Glutamatergic neuron (in vitro differentiated cells): Measurements from ENCODE around the gene CLIC3. TPM values are rescaled to one million over a fixed set of nuclear protein-coding genes. Genes with fewer than 3 reads are reported as not detected.

Source experiments
- DNase-seq: peaks from one replicate; pipeline ENCODE4 v3.0.0; 2022
- H3K27ac Mint-ChIP-seq: one replicate; pipeline ENCODE4 v1.8.0; 2020; ENCODE audit warnings: mild to moderate bottlenecking, mixed read lengths, inconsistent platforms; ENCODE audit not compliant: unreplicated experiment
- H3K27me3 Mint-ChIP-seq: one replicate; pipeline ENCODE4 v1.8.0; 2020; ENCODE audit warnings: mild to moderate bottlenecking, moderate library complexity, mixed read lengths, inconsistent platforms; ENCODE audit not compliant: unreplicated experiment
- H3K36me3 Mint-ChIP-seq: one replicate; pipeline ENCODE4 v1.8.0; 2020; ENCODE audit warnings: mild to moderate bottlenecking, mixed read lengths, inconsistent platforms; ENCODE audit not compliant: unreplicated experiment
- H3K4me1 Mint-ChIP-seq: one replicate; pipeline ENCODE4 v1.8.0; 2020; ENCODE audit warnings: mild to moderate bottlenecking, low read depth, mixed read lengths, inconsistent platforms; ENCODE audit not compliant: unreplicated experiment
- H3K4me3 Mint-ChIP-seq: one replicate; pipeline ENCODE4 v1.8.0; 2020; ENCODE audit warnings: mild to moderate bottlenecking, mixed read lengths, inconsistent platforms; ENCODE audit not compliant: unreplicated experiment
- H3K9me3 Mint-ChIP-seq: one replicate; pipeline ENCODE4 v1.8.0; 2020; ENCODE audit warnings: mild to moderate bottlenecking, moderate library complexity, mixed read lengths, inconsistent platforms; ENCODE audit not compliant: unreplicated experiment
- total RNA-seq: library from RNA; stranded (reverse); fragmentation: NEBNext Ultra II Directional; extraction: Animal tissue kit (Norgen Biotek cat#: 25700); gene quantifications from one replicate; pipeline ENCODE4 v1.2.1, GENCODE V29; 2021; ENCODE audit not compliant: unreplicated experiment
- TF ChIP-seq, protein P1 (sequence below): fragments of 200-600 bp; sonication (generic); IDR thresholded peaks from one replicate; pipeline ENCODE4 v1.5.0; 2021; ENCODE audit not compliant: partially characterized antibody, unreplicated experiment

Gene CLIC3
- total RNA-seq, 1 donor from 2014 or later = not detected

- Mint-ChIP-seq H3K27me3 (peaks cover 23% of the 10 kb centered on the region), H3K27ac (peak overlapping the region; percentile 28), H3K4me3 (peak overlapping the region; percentile 60), H3K4me1 (peaks cover 8% of the 10 kb centered on the region), H3K9me3 (peaks cover 8% of the 10 kb centered on the region), H3K36me3 (peaks cover 5% of the 10 kb centered on the region)
- TF ChIP-seq, protein P1, sequence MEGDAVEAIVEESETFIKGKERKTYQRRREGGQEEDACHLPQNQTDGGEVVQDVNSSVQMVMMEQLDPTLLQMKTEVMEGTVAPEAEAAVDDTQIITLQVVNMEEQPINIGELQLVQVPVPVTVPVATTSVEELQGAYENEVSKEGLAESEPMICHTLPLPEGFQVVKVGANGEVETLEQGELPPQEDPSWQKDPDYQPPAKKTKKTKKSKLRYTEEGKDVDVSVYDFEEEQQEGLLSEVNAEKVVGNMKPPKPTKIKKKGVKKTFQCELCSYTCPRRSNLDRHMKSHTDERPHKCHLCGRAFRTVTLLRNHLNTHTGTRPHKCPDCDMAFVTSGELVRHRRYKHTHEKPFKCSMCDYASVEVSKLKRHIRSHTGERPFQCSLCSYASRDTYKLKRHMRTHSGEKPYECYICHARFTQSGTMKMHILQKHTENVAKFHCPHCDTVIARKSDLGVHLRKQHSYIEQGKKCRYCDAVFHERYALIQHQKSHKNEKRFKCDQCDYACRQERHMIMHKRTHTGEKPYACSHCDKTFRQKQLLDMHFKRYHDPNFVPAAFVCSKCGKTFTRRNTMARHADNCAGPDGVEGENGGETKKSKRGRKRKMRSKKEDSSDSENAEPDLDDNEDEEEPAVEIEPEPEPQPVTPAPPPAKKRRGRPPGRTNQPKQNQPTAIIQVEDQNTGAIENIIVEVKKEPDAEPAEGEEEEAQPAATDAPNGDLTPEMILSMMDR = no peak
- DNase-seq = peak; percentile 14
Observed at GRCh38 chr9:136990242-136990911, 6.0 kb downstream of the CLIC3 start.

- Mint-ChIP-seq H3K4me3 (no peak overlapping the region), H3K4me1 (peaks cover 10% of the 10 kb centered on the region), H3K27me3 (peaks cover 25% of the 10 kb centered on the region), H3K36me3 (peaks cover 5% of the 10 kb centered on the region), H3K27ac (no peak overlapping the region), H3K9me3 (peaks cover 9% of the 10 kb centered on the region)
- DNase-seq = no peak
- TF ChIP-seq, protein P1 = no peak
Observed at GRCh38 chr9:136988872-136989271, 7.5 kb downstream of the CLIC3 start.

- DNase-seq = peak; percentile 22
- TF ChIP-seq, protein P1 = no peak
- peaks cover 5% of the 10 kb centered on the region for H3K4me1 Mint-ChIP-seq
Observed at GRCh38 chr9:136985853-136986252, 10.5 kb downstream of the CLIC3 start.

DNA sequence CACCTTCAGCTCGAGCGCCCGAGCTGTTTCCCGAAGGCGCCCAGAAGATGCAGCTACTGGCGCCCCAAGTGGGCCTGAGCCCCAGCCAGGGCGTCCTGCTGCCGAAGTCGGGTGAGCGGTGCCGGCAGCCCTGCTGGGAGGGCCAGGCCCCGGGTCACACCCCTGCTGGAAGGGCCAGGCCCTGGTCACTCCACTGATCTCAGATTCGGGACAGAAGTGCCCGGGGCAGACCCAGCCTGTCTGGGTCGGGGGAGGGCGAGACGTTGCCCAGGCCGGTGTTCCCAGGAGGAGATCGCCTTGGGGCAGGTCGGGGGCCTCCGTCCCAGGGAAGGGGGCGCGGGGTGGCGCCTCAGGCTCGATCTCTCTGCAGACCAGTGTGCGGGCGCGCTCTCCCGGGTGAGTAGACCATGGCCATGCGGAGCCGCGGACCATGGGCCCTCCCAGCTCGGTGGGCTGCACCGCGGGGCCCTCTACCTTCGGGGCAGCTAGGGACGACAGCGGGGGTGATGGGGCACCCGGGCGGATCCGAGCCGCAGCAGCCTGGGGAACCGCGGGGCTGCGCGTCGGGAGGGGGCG is 11.3 kb downstream of the CLIC3 start:
- DNase-seq = peak; percentile 24

More at GRCh38 chr9:136985853-136986252, 10.5 kb downstream of the CLIC3 start:
- Mint-ChIP-seq H3K27ac (no peak overlapping the region), H3K4me3 (no peak overlapping the region), H3K27me3 (peaks cover 23% of the 10 kb centered on the region), H3K36me3 (peaks cover 5% of the 10 kb centered on the region), H3K9me3 (peaks cover 11% of the 10 kb centered on the region)

More for the DNA sequence above, 11.3 kb downstream of the CLIC3 start:
- Mint-ChIP-seq H3K27ac (no peak overlapping the region), H3K4me1 (peaks cover 4% of the 10 kb centered on the region), H3K36me3 (no peaks in the 10 kb centered on the region), H3K4me3 (no peak overlapping the region), H3K9me3 (peaks cover 10% of the 10 kb centered on the region), H3K27me3 (peaks cover 18% of the 10 kb centered on the region)
- TF ChIP-seq, protein P1 = no peak
